Measurements from ENCODE around the gene SCN9A. TPM values are rescaled to one million over a fixed set of nuclear protein-coding genes. Genes with fewer than 3 reads are reported as not detected.

Gene SCN9A
- total RNA-seq, 1 donor from 2014 or later = 8.4 TPM

DNA sequence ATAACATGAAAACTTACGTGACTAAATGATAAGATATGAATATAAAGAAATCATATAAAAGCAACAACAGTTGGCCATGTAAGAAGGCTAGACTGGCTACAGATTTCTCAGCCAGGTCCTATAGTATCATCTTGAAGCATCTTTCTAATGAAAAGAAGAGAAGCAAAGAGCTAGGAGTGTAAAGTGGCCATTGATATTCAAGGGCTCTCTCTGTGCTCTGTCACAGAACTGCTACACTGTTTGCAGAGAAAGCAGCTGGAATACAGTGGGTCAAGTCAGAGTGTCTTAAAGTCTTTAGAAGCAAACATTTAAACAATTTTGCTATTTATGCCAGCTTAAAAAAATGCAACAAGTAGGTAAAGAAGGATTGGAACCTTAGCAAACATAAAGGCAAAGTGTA lies 118.8 kb downstream of the SCN9A start:
- H3K36me3 ChIP-seq (ENCODE audit: control insufficient read depth, insufficient read depth, low read length) = no peaks in the 10 kb centered on the region
- TF ChIP-seq, protein P1, sequence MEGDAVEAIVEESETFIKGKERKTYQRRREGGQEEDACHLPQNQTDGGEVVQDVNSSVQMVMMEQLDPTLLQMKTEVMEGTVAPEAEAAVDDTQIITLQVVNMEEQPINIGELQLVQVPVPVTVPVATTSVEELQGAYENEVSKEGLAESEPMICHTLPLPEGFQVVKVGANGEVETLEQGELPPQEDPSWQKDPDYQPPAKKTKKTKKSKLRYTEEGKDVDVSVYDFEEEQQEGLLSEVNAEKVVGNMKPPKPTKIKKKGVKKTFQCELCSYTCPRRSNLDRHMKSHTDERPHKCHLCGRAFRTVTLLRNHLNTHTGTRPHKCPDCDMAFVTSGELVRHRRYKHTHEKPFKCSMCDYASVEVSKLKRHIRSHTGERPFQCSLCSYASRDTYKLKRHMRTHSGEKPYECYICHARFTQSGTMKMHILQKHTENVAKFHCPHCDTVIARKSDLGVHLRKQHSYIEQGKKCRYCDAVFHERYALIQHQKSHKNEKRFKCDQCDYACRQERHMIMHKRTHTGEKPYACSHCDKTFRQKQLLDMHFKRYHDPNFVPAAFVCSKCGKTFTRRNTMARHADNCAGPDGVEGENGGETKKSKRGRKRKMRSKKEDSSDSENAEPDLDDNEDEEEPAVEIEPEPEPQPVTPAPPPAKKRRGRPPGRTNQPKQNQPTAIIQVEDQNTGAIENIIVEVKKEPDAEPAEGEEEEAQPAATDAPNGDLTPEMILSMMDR (IDR thresholded peaks at IDR 0.05; ENCODE audit: insufficient read depth, low read length, severe bottlenecking) = no peak
- no peak overlapping the region for H3K4me3 ChIP-seq (ENCODE audit: low read depth, low read length)
- DNase-seq (ENCODE audit: low read depth) (no peak), FAIRE-seq (no peak)
- no peaks in the 10 kb centered on the region for H3K27me3 ChIP-seq (ENCODE audit: control insufficient read depth, insufficient read depth, low read length)

DNA sequence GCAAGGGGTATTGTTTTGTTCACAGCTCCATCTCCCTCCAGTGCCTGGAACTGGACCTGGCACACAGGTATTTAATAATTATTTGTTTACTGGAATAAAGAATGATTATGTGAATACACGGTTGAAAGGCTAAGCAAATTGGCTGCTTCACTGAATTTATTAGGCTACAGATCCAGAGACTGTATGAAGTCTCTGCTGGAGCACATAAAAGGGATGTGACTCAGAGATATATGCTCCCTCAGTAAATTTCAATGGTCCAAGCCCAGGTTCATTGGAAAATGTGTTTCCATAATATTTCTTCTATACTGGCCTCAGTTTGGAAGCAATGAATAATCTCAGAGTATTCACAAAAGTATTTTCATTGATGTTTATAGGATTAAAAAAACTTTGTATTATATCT lies 126.4 kb downstream of the SCN9A start:
- no peak overlapping the region for H3K4me3 ChIP-seq (ENCODE audit: low read depth, low read length)
- TF ChIP-seq, protein P1 (IDR thresholded peaks at IDR 0.05; ENCODE audit: insufficient read depth, low read length, severe bottlenecking) = no peak
- H3K36me3 ChIP-seq (ENCODE audit: control insufficient read depth, insufficient read depth, low read length) = no peaks in the 10 kb centered on the region
- H3K27me3 ChIP-seq (ENCODE audit: control insufficient read depth, insufficient read depth, low read length) = no peaks in the 10 kb centered on the region
- DNase-seq (ENCODE audit: low read depth) (no peak), FAIRE-seq (no peak)

DNA sequence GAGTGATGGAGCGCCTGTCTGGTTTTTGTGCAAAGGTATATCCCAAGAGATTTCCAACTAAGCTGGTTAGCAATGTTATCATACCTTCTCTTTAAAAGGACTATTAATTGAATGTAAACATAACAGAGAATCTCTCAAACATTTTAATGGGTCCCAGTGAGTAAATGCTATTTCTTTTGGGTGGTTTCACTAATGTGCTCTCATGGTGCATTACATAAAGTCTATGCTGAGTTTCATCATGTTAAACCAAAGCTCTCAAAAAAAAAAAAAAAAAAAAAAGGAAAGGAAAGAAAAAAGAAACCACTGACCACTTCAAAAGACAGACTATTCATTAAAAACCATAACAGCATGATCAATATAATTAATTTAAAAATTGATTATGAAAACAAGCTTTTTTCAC lies 128.8 kb downstream of the SCN9A start:
- Histone ChIP-seq H3K27me3 (ENCODE audit: control insufficient read depth, insufficient read depth, low read length) (no peaks in the 10 kb centered on the region), H3K4me3 (ENCODE audit: low read depth, low read length) (no peak overlapping the region), H3K36me3 (ENCODE audit: control insufficient read depth, insufficient read depth, low read length) (no peaks in the 10 kb centered on the region)
- no peak for FAIRE-seq
- DNase-seq (ENCODE audit: low read depth) = no peak
- TF ChIP-seq, protein P1 (IDR thresholded peaks at IDR 0.05; ENCODE audit: insufficient read depth, low read length, severe bottlenecking) = no peak

DNA sequence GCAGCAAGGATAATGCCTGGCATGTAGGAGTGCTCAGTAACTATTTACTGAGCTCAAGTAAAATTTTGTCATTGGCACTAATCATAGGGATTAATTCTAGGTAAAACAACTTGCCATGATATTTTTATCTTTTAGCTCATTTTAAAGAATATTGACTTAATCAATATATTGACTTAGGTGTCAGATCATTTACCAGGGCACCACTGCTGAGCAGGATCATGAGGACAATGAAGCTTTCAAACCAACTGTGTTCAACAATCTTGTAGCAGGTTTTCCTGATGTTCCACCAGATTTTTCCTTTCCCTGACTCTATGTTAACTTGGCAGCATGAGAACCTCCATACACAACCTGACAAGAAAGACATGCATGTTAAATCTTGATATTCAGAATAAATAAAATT lies 133.4 kb downstream of the SCN9A start:
- FAIRE-seq = no peak
- H3K36me3 ChIP-seq (ENCODE audit: control insufficient read depth, insufficient read depth, low read length) = no peaks in the 10 kb centered on the region
- DNase-seq (ENCODE audit: low read depth) = no peak
- H3K27me3 ChIP-seq (ENCODE audit: control insufficient read depth, insufficient read depth, low read length) = no peaks in the 10 kb centered on the region
- TF ChIP-seq, protein P1 (IDR thresholded peaks at IDR 0.05; ENCODE audit: insufficient read depth, low read length, severe bottlenecking) = no peak
- no peak overlapping the region for H3K4me3 ChIP-seq (ENCODE audit: low read depth, low read length)

DNA sequence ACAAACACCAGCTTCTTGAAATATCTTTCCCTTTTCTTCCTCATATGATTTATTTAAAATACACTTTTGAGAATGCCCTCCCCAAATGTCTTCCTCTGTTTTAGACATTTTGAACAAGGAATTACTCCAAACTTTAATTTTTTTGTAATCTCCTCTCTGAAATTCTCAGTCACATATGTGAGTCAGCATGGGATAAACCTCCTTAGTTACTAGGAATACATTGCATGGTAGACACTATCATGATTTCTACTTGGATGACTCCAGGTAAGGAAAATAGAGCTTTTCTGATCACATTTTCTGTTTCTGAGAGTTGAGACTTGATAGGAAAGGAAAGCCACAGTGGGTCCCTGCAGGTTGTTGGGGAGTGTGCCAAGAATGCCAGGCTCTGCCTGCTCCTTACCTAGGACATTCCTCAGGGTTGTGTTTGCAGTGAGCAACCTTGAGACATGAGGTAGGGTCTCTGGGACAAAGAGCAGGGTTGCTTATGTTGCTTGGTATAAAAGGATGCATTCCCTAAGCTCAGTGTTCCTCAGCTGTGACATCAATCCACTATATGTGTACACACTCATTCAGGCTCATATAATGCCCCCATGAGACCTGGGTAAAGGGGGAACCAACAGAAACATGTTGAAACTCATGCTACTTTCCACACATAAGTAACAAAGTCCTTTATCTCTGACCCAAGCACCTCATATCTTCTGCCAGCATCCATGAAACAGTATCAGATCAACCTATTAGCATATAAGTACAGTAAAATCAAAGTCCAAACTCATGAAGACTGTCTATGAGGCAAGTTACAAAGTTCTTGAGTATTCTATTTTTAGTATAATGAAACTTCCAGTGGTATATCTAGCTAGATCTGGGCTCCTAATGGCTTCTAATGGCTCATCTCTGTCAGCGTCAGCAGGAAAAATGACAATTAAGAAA lies 135.1 kb downstream of the SCN9A start:
- no peak overlapping the region for H3K4me3 ChIP-seq (ENCODE audit: low read depth, low read length)
- no peaks in the 10 kb centered on the region for H3K36me3 ChIP-seq (ENCODE audit: control insufficient read depth, insufficient read depth, low read length)
- TF ChIP-seq, protein P1 (IDR thresholded peaks at IDR 0.05; ENCODE audit: insufficient read depth, low read length, severe bottlenecking) = no peak
- FAIRE-seq (no peak), DNase-seq (ENCODE audit: low read depth) (peak; percentile 69)
- no peaks in the 10 kb centered on the region for H3K27me3 ChIP-seq (ENCODE audit: control insufficient read depth, insufficient read depth, low read length)
